ENCODE results near the gene ABCB6.

Gene ABCB6

GRCh38 chr2:219165058-219165911 is 53.5 kb downstream of the ABCB6 start:
- Histone ChIP-seq H3K9me3 (ENCODE audit: control insufficient read depth in 2 of 2, low read length in 2 of 2) (no peaks in the 10 kb centered on the region), H3K4me3 (ENCODE audit: low read length in 2 of 2) (no peak overlapping the region), H3K9ac (ENCODE audit: low read length in 2 of 2) (no peak overlapping the region), H3K27ac (ENCODE audit: low read length) (no peak overlapping the region), H3K4me1 (ENCODE audit: control insufficient read depth, insufficient read depth, low read length) (peaks cover 6% of the 10 kb centered on the region), H3K27me3 (ENCODE audit: control insufficient read depth in 1 of 2, insufficient read depth in 2 of 2, low read length in 2 of 2) (no peaks in the 10 kb centered on the region), H3K36me3 (ENCODE audit: control insufficient read depth in 2 of 2, insufficient read depth in 2 of 2, low read length in 2 of 2) (no peaks in the 10 kb centered on the region)

DNA sequence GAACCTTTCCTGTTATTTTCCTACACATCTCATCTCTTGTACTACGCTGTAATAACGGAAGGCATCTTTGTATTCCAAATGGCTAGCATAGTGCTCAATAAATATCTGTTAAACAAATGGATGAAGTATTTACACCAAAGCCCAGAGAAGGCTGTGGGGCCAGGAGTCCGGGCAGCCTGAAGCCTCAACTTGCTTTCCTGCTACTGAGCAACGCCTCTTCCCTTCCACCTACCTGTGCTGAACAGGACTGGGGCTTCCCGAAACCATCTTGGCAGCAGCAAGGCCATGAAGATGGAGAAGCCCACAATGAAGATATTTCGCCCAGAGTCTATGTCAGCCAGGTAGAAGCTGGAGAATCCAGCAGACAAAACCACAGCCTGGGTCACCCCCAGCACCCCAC is 55.6 kb downstream of the ABCB6 start:
- no peak overlapping the region for H3K27ac ChIP-seq (ENCODE audit: low read length)
- H3K9ac ChIP-seq (ENCODE audit: low read length in 2 of 2), result no peak overlapping the region
- H3K36me3 ChIP-seq (ENCODE audit: control insufficient read depth in 2 of 2, insufficient read depth in 2 of 2, low read length in 2 of 2), result no peaks in the 10 kb centered on the region
- no peaks in the 10 kb centered on the region for H3K9me3 ChIP-seq (ENCODE audit: control insufficient read depth in 2 of 2, low read length in 2 of 2)
- peaks cover 14% of the 10 kb centered on the region for H3K4me1 ChIP-seq (ENCODE audit: control insufficient read depth, insufficient read depth, low read length)
- H3K4me3 ChIP-seq (ENCODE audit: low read length in 2 of 2), result no peak overlapping the region
- no peaks in the 10 kb centered on the region for H3K27me3 ChIP-seq (ENCODE audit: control insufficient read depth in 1 of 2, insufficient read depth in 2 of 2, low read length in 2 of 2)

DNA sequence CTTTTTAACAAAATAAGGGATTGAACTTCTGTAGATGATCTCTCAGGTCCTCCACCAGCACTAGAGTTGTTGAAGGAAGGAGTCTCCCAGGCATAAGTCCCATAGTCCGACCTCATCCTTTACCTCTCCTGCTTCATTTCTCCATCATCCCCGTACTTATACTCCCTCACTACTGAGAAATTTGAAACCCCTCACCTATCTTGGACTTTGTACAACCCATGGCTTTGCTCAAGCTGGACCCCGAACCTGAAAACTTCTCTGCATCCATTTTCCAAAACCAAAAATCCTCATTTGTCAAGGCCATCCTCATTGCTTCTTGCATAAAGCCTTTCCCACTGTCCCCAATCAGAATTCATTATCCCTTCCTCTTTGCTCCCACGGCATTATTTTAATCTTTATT is 57.7 kb downstream of the ABCB6 start:
- peak overlapping the region; percentile 42 to 87 for H3K4me3 ChIP-seq (ENCODE audit: low read length in 2 of 2)

DNA sequence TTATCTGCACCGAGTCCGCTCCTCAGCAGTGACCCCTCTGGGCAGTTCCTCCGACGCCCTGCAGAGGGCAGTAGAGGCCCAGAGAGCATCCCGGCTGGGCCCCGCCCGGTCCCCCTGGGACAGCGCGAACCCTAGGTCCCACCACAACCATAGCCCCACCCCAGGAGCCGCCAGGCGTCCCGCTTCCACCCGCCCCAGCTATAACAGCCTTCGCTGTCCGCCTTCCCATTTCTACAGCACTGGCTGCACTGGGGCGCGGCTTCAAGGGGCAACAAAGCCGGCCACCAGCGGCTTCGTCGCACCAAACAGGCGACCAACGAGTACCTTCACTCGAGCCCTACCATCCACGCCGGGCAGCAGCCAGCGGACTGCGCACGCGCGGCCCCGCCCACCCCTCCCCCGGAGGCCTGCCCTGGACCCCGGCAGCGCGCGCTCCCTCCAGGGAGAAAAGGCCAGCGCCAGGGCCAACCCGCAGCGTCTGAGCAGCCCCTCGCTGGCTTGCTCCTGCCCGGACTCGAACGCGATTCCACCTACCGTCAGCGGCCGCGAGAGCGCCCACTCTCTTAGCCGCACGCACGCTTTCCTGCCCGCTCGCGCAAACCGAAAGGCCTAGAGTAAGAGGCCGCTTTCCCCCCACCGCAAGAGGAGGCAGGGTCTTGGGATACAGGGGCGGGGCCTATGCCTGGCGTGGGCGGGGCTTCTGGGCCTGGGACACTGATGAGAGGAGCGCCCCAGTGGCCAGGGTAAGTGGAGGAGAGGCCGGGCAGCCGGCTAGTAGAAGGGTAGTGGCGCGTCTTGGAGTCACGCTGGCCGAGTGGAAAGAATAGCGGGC is 58.4 kb downstream of the ABCB6 start, which contains the start of gene NHEJ1:
NHEJ1 (minus strand) TSS at position 630 of the 832 bp plus-strand sequence. CDS start 2,453 bp downstream, outside the sequence.
- peaks cover 3 to 15% of the 10 kb centered on the region in 2 donors for H3K36me3 ChIP-seq (ENCODE audit: control insufficient read depth in 2 of 2, insufficient read depth in 2 of 2, low read length in 2 of 2)
- H3K27ac ChIP-seq (ENCODE audit: low read length), result peak within 1 kb of the TSS; percentile 62
- H3K27me3 ChIP-seq (ENCODE audit: control insufficient read depth in 1 of 2, insufficient read depth in 2 of 2, low read length in 2 of 2), result no peaks in the 10 kb centered on the region
- peak within 1 kb of the TSS; percentile 17 to 74 for H3K9ac ChIP-seq (ENCODE audit: low read length in 2 of 2)
- H3K9me3 ChIP-seq (ENCODE audit: control insufficient read depth in 2 of 2, low read length in 2 of 2), result no peaks in the 10 kb centered on the region
- peaks cover 14% of the 10 kb centered on the region for H3K4me1 ChIP-seq (ENCODE audit: control insufficient read depth, insufficient read depth, low read length)
- peak within 1 kb of the TSS; percentile 42 to 87 for H3K4me3 ChIP-seq (ENCODE audit: low read length in 2 of 2)

More for the DNA sequence above, 57.7 kb downstream of the ABCB6 start:
- Histone ChIP-seq H3K9me3 (ENCODE audit: control insufficient read depth in 2 of 2, low read length in 2 of 2) (no peaks in the 10 kb centered on the region), H3K36me3 (ENCODE audit: control insufficient read depth in 2 of 2, insufficient read depth in 2 of 2, low read length in 2 of 2) (peaks cover 3 to 15% of the 10 kb centered on the region in 2 donors), H3K9ac (ENCODE audit: low read length in 2 of 2) (peak overlapping the region; percentile 17 to 55), H3K27ac (ENCODE audit: low read length) (peak overlapping the region; percentile 60), H3K27me3 (ENCODE audit: control insufficient read depth in 1 of 2, insufficient read depth in 2 of 2, low read length in 2 of 2) (no peaks in the 10 kb centered on the region), H3K4me1 (ENCODE audit: control insufficient read depth, insufficient read depth, low read length) (peaks cover 14% of the 10 kb centered on the region)
